SK-N-SH (cell line): ENCODE measurements around the gene ADK. TPM values are rescaled to one million over a fixed set of nuclear protein-coding genes. Genes with fewer than 3 reads are reported as not detected.

Experiments
- CTCF ChIA-PET: fragments of 300-600, 350-600 bp; formaldehyde crosslinking; extraction: SDS; loops from one replicate; lab custom pipeline; 2021; lab: Yijun Ruan, JAX
- POLR2A ChIA-PET: fragments of 350-600 bp; sonication (Branson Sonifier 250); formaldehyde crosslinking; extraction: SDS; loops from one replicate; lab custom pipeline; 2020; ENCODE audit warnings: antibody characterized with exemption, inconsistent platforms; lab: Yijun Ruan, JAX
- DNase-seq: peaks from one replicate; pipeline ENCODE4 v3.0.0; 2012
- H2AFZ ChIP-seq: fragments of 200-600 bp; sonication (generic); 2 replicates; pipeline ENCODE4 v1.8.1; 2016; ENCODE audit warnings: antibody characterized with exemption, mild to moderate bottlenecking, low read depth
- H3F3A ChIP-seq: fragments of 200-600 bp; sonication (generic); replicated peaks from 2 replicates; pipeline ENCODE3; 2016; ENCODE audit warnings: antibody characterized with exemption, mild to moderate bottlenecking; ENCODE audit not compliant: insufficient read depth
- H3K27ac ChIP-seq, 2 experiments: fragments of 200-500 bp in 1 of 2; fragments of 200-600 bp in 1 of 2; sonication (Bioruptor generic) in 1 of 2; sonication (generic), shearing (Covaris generic) in 1 of 2; 2 replicates each; pipeline versions ENCODE4 v1.5.1 to v1.6.1; 2014 to 2016; ENCODE audit warnings: low read depth in 2 of 2, inconsistent platforms in 1 of 2, low read length in 1 of 2, mild to moderate bottlenecking in 1 of 2, mixed read lengths in 1 of 2
- H3K27me3 ChIP-seq: fragments of 200-600 bp; sonication (generic), shearing (Covaris generic); 2 replicates; pipeline ENCODE4 v1.6.1; 2016; ENCODE audit warnings: mixed run types; ENCODE audit not compliant: insufficient read depth
- H3K36me3 ChIP-seq, 2 experiments: fragments of 200-500 bp in 1 of 2; fragments of 200-600 bp in 1 of 2; sonication (Bioruptor generic) in 1 of 2; sonication (generic) in 1 of 2; replicated peaks in 1 of 2; 2 replicates each; pipeline versions ENCODE3 to v1.5.1; 2014 to 2016; ENCODE audit warnings: low read length in 1 of 2, mild to moderate bottlenecking in 1 of 2; ENCODE audit not compliant: insufficient read depth in 2 of 2, control insufficient read depth in 1 of 2
- H3K4me1 ChIP-seq, 2 experiments: fragments of 200-500 bp in 1 of 2; fragments of 200-600 bp in 1 of 2; sonication (Bioruptor generic) in 1 of 2; sonication (generic), shearing (Covaris generic) in 1 of 2; 2 replicates each; pipeline versions ENCODE4 v1.5.1 to v1.6.1; 2014 to 2016; ENCODE audit warnings: low read depth in 1 of 2, low read length in 1 of 2, mixed run types in 1 of 2; ENCODE audit not compliant: insufficient read depth in 2 of 2, control insufficient read depth in 1 of 2
- H3K4me2 ChIP-seq: fragments of 200-600 bp; sonication (generic), shearing (Covaris generic); 2 replicates; pipeline ENCODE4 v1.6.1; 2017; ENCODE audit warnings: mixed run types
- H3K4me3 ChIP-seq, 2 experiments: fragments of 200-500 bp in 1 of 2; fragments of 200-600 bp in 1 of 2; sonication (Bioruptor generic) in 1 of 2; sonication (generic), shearing (Covaris generic) in 1 of 2; 2 replicates each; pipeline versions ENCODE4 v1.5.1 to v1.8.1; 2014 to 2016; ENCODE audit warnings: low read depth in 2 of 2, inconsistent platforms in 1 of 2, low read length in 1 of 2, mild to moderate bottlenecking in 1 of 2, mixed read lengths in 1 of 2, moderate library complexity in 1 of 2
- H3K79me2 ChIP-seq: fragments of 200-600 bp; sonication (generic); 2 replicates; pipeline ENCODE4 v1.8.1; 2017; ENCODE audit warnings: mild to moderate bottlenecking; ENCODE audit not compliant: insufficient read depth
- H3K9ac ChIP-seq: fragments of 200-600 bp; sonication (generic); 2 replicates; pipeline ENCODE4 v1.6.1; 2017; ENCODE audit warnings: mixed run types
- H3K9me2 ChIP-seq: fragments of 200-600 bp; sonication (generic); 2 replicates; pipeline ENCODE4 v1.6.1; 2017; ENCODE audit warnings: mixed run types
- H3K9me3 ChIP-seq: fragments of 200-600 bp; sonication (generic); 2 replicates; pipeline ENCODE4 v1.6.1; 2017; ENCODE audit warnings: mixed run types, mild to moderate bottlenecking, moderate library complexity
- H4K20me1 ChIP-seq: fragments of 200-600 bp; sonication (generic); 2 replicates; pipeline ENCODE4 v1.6.1; 2017; ENCODE audit warnings: mild to moderate bottlenecking, mixed run types; ENCODE audit not compliant: insufficient read depth
- NFIC ChIP-seq: IDR thresholded peaks from 2 replicates; pipeline ENCODE4 v1.4.0; 2012; ENCODE audit warnings: borderline replicate concordance
- SMC3 ChIP-seq: IDR thresholded peaks from 2 replicates; pipeline ENCODE4 v1.6.1; 2012; ENCODE audit warnings: low read depth, low read length, improper control_type of control experiment
- TEAD4 ChIP-seq: IDR thresholded peaks from 2 replicates; pipeline ENCODE4 v1.4.0; 2012; ENCODE audit warnings: mild to moderate bottlenecking, borderline replicate concordance; ENCODE audit not compliant: insufficient read depth
- WGBS: methylation state at CpG from one replicate; pipeline ENCODE4 v1.1.6; 2017; ENCODE audit warnings: low lambda C conversion rate; 5-methylcytosine and 5-hydroxymethylcytosine counted together
- polyA plus RNA-seq, 3 experiments: library from polyadenylated mRNA; depleted of rRNA; stranded (reverse); fragments of >200 nt; gene quantifications; 2 replicates each; pipeline ENCODE4 v1.2.3, GENCODE V29; 2012
- TF ChIP-seq, protein P1 (sequence below): IDR thresholded peaks from 2 replicates; pipeline ENCODE4 v1.4.0; 2012; ENCODE audit warnings: low read depth
- TF ChIP-seq, protein P2 (sequence below): fragments of 200-600 bp; sonication (generic); IDR thresholded peaks from 2 replicates; pipeline ENCODE4 v1.6.1; 2017; ENCODE audit warnings: antibody characterized with exemption, mild to moderate bottlenecking, moderate library complexity

Gene ADK
- polyA plus RNA-seq, 1 of the 3 experiments (the other 2 are of a cell fraction): 25.1 TPM

DNA sequence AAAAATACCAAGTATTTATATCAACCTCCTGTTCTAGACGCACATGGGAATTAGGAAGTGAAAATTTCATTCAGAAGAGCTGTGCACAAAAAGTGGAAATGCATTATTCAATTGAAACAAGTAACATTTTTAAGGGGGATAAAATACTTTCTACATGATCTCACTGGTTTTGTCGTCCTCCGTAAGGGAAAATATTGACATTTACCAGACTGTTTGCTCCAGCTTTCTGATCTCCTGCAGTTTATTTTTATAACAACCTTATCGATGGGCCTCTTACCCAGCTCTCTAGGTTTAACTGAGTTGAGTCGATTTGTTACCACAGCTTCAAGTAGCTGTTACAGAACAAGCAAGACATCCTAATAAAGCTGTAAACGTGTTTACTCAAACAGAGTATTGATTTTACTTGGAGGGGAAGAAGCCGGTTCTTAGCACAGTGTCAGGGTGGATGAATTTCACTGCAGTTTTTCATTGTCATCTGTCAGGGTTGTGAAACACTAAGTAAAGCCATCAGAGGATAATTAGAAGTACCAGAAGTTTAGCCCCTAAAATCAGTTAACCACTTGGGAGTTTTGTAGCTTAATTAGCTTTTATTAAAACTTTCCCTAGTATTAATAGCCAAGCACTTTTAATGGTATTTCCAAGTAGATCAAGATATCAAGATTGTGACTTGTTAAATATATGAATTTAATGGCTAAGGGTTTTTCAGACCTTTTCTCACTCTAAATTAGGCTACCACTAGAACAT, 532.8 kb downstream of the ADK start:
- Histone ChIP-seq H3K4me2 (no peak overlapping the region), H3K9me3 (no peaks in the 10 kb centered on the region), H3F3A (peaks cover 5% of the 10 kb centered on the region), H2AFZ (no peak overlapping the region), H4K20me1 (no peaks in the 10 kb centered on the region), H3K9ac (no peak overlapping the region), H3K27me3 (no peaks in the 10 kb centered on the region), H3K27ac (no peak overlapping the region), H3K79me2 (no peaks in the 10 kb centered on the region), H3K9me2 (no peaks in the 10 kb centered on the region), H3K36me3 (peaks cover 0 to 4% of the 10 kb centered on the region in 2 experiments), H3K4me1 (no peaks in the 10 kb centered on the region), H3K4me3 (no peak overlapping the region)
- ChIA-PET POLR2A (no interaction called here), CTCF (no interaction called here)
- DNase-seq: no peak
- TF ChIP-seq, protein P1, sequence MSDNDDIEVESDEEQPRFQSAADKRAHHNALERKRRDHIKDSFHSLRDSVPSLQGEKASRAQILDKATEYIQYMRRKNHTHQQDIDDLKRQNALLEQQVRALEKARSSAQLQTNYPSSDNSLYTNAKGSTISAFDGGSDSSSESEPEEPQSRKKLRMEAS: no peak
- TF ChIP-seq SMC3: no peak
- 57% methylated on average over 7 of the region's 7 CpGs for WGBS

DNA sequence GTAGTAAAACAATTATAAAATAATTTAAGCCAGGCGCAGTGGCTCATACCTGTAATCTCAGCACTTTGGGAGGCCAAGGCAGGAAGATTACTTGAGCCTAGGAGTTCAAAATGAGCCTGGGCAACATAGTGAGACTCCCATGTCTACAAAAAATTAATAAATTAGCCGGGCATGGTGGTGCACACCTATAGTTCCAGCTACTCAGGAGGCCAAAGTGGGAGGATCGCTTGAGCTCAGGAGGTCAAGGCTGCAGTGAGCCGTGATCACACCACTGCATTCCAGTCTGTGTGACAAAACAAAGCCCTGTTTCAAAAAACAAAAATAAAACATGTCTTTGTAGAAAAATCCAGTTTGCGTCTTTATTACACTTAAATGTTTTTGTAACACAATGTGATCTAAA, 533.4 kb downstream of the ADK start:
- Histone ChIP-seq H3K36me3 (peaks cover 0 to 4% of the 10 kb centered on the region in 2 experiments), H3K27ac (no peak overlapping the region), H4K20me1 (no peaks in the 10 kb centered on the region), H3K4me1 (no peaks in the 10 kb centered on the region), H3K79me2 (no peaks in the 10 kb centered on the region), H3K9me2 (no peaks in the 10 kb centered on the region), H2AFZ (no peak overlapping the region), H3K27me3 (no peaks in the 10 kb centered on the region), H3K9ac (no peak overlapping the region), H3K4me2 (no peak overlapping the region), H3K9me3 (no peaks in the 10 kb centered on the region), H3F3A (peaks cover 5% of the 10 kb centered on the region), H3K4me3 (no peak overlapping the region)
- DNase-seq: no peak
- no peak for TF ChIP-seq TEAD4
- WGBS: 88% methylated on average over 5 of the region's 5 CpGs
- POLR2A ChIA-PET: no interaction called here
- CTCF ChIA-PET: no interaction called here

DNA sequence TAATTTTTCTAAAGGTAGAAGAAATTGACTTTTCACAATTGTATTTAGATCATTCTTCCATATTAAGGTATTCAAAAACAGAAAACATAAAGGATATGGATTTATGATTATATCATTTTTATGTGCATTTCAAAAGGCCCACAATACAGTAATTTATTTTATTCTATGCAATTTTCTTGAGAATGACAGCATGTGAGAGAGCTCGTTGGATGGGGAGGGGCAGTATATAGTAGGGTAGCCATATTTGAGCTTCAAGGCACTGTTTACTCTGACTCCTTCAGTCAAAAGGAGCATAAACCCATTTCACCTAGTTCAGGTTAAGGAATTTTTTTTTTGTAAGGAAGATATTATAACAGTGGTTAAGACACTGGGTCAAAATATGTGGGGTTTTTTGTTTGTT, 534.5 kb downstream of the ADK start:
- WGBS: 93% methylated on average over 1 of the region's 1 CpG
- Histone ChIP-seq H3K79me2 (no peaks in the 10 kb centered on the region), H3K27ac (no peak overlapping the region), H3K9ac (no peak overlapping the region), H3F3A (peaks cover 4% of the 10 kb centered on the region), H3K4me2 (no peak overlapping the region), H2AFZ (no peak overlapping the region), H3K36me3 (peaks cover 0 to 4% of the 10 kb centered on the region in 2 experiments), H3K4me1 (no peaks in the 10 kb centered on the region), H3K9me2 (no peaks in the 10 kb centered on the region), H4K20me1 (no peaks in the 10 kb centered on the region), H3K4me3 (no peak overlapping the region), H3K27me3 (no peaks in the 10 kb centered on the region), H3K9me3 (no peaks in the 10 kb centered on the region)
- TF ChIP-seq, protein P2, sequence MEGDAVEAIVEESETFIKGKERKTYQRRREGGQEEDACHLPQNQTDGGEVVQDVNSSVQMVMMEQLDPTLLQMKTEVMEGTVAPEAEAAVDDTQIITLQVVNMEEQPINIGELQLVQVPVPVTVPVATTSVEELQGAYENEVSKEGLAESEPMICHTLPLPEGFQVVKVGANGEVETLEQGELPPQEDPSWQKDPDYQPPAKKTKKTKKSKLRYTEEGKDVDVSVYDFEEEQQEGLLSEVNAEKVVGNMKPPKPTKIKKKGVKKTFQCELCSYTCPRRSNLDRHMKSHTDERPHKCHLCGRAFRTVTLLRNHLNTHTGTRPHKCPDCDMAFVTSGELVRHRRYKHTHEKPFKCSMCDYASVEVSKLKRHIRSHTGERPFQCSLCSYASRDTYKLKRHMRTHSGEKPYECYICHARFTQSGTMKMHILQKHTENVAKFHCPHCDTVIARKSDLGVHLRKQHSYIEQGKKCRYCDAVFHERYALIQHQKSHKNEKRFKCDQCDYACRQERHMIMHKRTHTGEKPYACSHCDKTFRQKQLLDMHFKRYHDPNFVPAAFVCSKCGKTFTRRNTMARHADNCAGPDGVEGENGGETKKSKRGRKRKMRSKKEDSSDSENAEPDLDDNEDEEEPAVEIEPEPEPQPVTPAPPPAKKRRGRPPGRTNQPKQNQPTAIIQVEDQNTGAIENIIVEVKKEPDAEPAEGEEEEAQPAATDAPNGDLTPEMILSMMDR: no peak
- TF ChIP-seq NFIC: no peak
- CTCF ChIA-PET: no interaction called here
- POLR2A ChIA-PET: no interaction called here
- no peak for DNase-seq
